Measurements from ENCODE around the gene ARVCF.

The ARVCF gene

GRCh38 chr22:20014526-20015186 lies 2.0 kb downstream of the ARVCF start:
- DNase-seq, result no peak

GRCh38 chr22:20013382-20013871 lies 3.2 kb downstream of the ARVCF start:
- no peak for DNase-seq

GRCh38 chr22:20012741-20013331 lies 3.8 kb downstream of the ARVCF start:
- no peak for DNase-seq

GRCh38 chr22:20011993-20012740 lies 4.5 kb downstream of the ARVCF start:
- no peak for DNase-seq

GRCh38 chr22:20011123-20011992 lies 5.3 kb downstream of the ARVCF start:
- no peak for DNase-seq

GRCh38 chr22:20010307-20011122 lies 6.1 kb downstream of the ARVCF start:
- DNase-seq, result no peak

- DNase-seq, result no peak
Measured at GRCh38 chr22:20009582-20010306, 6.9 kb downstream of the ARVCF start.

GRCh38 chr22:20009018-20009491 lies 7.6 kb downstream of the ARVCF start:
- no peak for DNase-seq

- no peak for DNase-seq
Measured at GRCh38 chr22:20008221-20008995, 8.2 kb downstream of the ARVCF start.

- no peak for DNase-seq
Measured at GRCh38 chr22:20004464-20004863, 12.2 kb downstream of the ARVCF start.

GRCh38 chr22:20003304-20003703 lies 13.3 kb downstream of the ARVCF start:
- DNase-seq, result no peak

GRCh38 chr22:20002636-20003035 lies 14.0 kb downstream of the ARVCF start:
- DNase-seq, result no peak

- DNase-seq, result no peak
Measured at GRCh38 chr22:20002128-20002527, 14.5 kb downstream of the ARVCF start.

GRCh38 chr22:20001082-20001638 lies 15.5 kb downstream of the ARVCF start:
- DNase-seq, result no peak

- no peak for DNase-seq
Measured at GRCh38 chr22:20000246-20001081, 16.2 kb downstream of the ARVCF start.

- no peak for DNase-seq
Measured at GRCh38 chr22:19998991-19999820, 17.4 kb downstream of the ARVCF start.

- no peak for DNase-seq
Measured at GRCh38 chr22:19998232-19998951, 18.2 kb downstream of the ARVCF start.
